Choroid plexus epithelial cell (primary cell): Measurements from ENCODE around the gene CD300LF.

ENCODE experiments used
- DNase-seq: peaks from one replicate; pipeline ENCODE4 v3.0.0-alpha.2; 2010; ENCODE audit warnings: low read depth
- H3K4me3 ChIP-seq: 2 replicates; pipeline ENCODE4 v1.5.1; 2011; ENCODE audit warnings: low read depth, mild to moderate bottlenecking, control low read depth, low read length, moderate library complexity
- CTCF ChIP-seq: conservative IDR thresholded peaks from 2 replicates; pipeline ENCODE4 v1.5.1; 2011; ENCODE audit warnings: low read depth, mild to moderate bottlenecking, control low read depth, inconsistent platforms, low read length, moderate library complexity

The CD300LF gene

GRCh38 chr17:74712756-74713155 lies at the start of gene CD300LF:
Gene CD300LF (minus strand): TSS chr17:74712923. CDS start chr17:74712866, 57 bp downstream.
- no peak for DNase-seq
- no peak within 1 kb of the TSS for H3K4me3 ChIP-seq
- no peak for TF ChIP-seq CTCF

GRCh38 chr17:74761931-74762330 lies 49.2 kb upstream of the CD300LF start:
- H3K4me3 ChIP-seq = no peak overlapping the region
- DNase-seq = no peak
- no peak for TF ChIP-seq CTCF

- no peak for DNase-seq
- H3K4me3 ChIP-seq = no peak overlapping the region
- no peak for TF ChIP-seq CTCF
These were observed 48.7 kb upstream of the CD300LF start for GRCh38 chr17:74761419-74761818.

- DNase-seq = no peak
- no peak overlapping the region for H3K4me3 ChIP-seq
- no peak for TF ChIP-seq CTCF
These were observed 47.8 kb upstream of the CD300LF start for GRCh38 chr17:74760404-74761105.

- no peak for TF ChIP-seq CTCF
- no peak overlapping the region for H3K4me3 ChIP-seq
- no peak for DNase-seq
These were observed 47.2 kb upstream of the CD300LF start for GRCh38 chr17:74759941-74760340.

DNA sequence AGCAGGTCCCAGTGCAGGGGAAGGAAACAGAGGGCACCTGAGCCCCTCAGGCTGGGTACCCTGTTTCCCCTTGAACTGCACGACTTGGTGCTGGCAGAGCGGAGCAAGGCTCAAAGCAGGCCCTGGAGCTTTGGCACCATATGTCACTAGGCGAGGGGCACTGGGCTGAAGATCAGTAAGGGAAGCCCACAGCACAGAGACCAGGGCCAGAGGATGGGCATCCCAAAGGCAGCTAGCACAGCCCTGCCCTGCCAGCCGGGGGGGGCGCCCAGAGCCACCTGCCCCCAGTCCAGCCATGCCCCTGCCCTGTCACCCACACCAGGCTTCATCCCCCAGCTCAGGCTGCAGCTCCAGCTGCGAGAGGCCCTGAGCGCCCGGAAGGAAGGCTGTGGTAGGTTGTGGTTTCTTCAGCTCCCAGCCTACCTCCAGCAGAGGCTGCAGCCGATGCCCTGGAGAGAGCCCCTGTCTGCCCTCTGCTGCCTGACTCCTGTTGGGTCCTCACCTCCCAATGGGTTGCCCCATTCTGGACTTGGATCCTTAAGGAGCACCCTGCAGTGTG lies 46.6 kb upstream of the CD300LF start:
- no peak for TF ChIP-seq CTCF
- DNase-seq = no peak
- no peak overlapping the region for H3K4me3 ChIP-seq

DNA sequence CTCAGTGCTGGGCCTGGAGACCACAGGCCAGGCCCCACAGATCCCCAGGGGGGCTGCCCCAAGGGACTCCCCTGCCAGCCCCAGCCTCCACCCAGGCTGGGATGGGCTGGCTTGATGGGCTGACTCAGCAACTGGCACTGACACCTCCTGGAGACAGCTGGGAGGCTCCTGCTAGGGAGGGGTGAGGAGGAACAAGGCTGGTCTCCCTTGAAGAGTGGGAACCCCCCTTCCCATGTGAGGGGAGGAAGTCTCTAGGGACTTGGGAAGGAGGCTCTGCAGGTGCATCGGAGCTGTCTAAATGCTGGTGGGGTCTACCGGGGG lies 46.1 kb upstream of the CD300LF start:
- H3K4me3 ChIP-seq = no peak overlapping the region
- no peak for DNase-seq
- TF ChIP-seq CTCF = no peak
